CD4-positive, alpha-beta T cell treated with Interleukin-12 subunit alpha and Interleukin-12 subunit beta, for 1 hour (primary cell): ENCODE measurements around the gene LINGO1.

Source experiments
- DNase-seq: peaks from one replicate; pipeline ENCODE4 v3.0.0-alpha.2; 2020

LINGO1 gene

GRCh38 chr15:77567202-77567601 is 65.5 kb downstream of the LINGO1 start:
- DNase-seq, result no peak

GRCh38 chr15:77566092-77566491 is 66.6 kb downstream of the LINGO1 start:
- DNase-seq, result no peak

GRCh38 chr15:77565378-77565915 is 67.3 kb downstream of the LINGO1 start:
- DNase-seq, result no peak

- no peak for DNase-seq
These were observed 67.8 kb downstream of the LINGO1 start for GRCh38 chr15:77564938-77565337.

GRCh38 chr15:77564341-77564740 is 68.4 kb downstream of the LINGO1 start:
- no peak for DNase-seq

GRCh38 chr15:77563623-77564156 is 69.0 kb downstream of the LINGO1 start:
- no peak for DNase-seq
